OCI-LY3 (cell line): ENCODE measurements around the gene LPCAT1.
A peak's percentile ranks its signal among the peaks of the same experiment; 100 is the strongest.

ENCODE experiments used
- H2AFZ ChIP-seq: fragments of 200-600, 300-600 bp; shearing (Covaris generic); 2 replicates; pipeline ENCODE4 v1.6.0; 2014; ENCODE audit warnings: antibody characterized with exemption, low read depth, low read length
- H3K27ac ChIP-seq: fragments of 200-600, 300-600 bp; sonication (generic); 2 replicates; pipeline ENCODE4 v1.5.1; 2014; ENCODE audit warnings: mild to moderate bottlenecking, low read length, moderate library complexity, mixed read lengths
- H3K27me3 ChIP-seq: fragments of 200-600, 300-600 bp; sonication (generic); 2 replicates; pipeline ENCODE4 v1.6.1; 2014; ENCODE audit warnings: low read depth, low read length, mixed read lengths
- H3K36me3 ChIP-seq: fragments of 200-600, 300-600 bp; sonication (generic); replicated peaks from 2 replicates; pipeline ENCODE3; 2014; ENCODE audit warnings: low read depth, low read length, mixed read lengths
- H3K4me1 ChIP-seq: fragments of 300-600, 200-600 bp; sonication (generic); 2 replicates; pipeline ENCODE4 v1.6.1; 2014; ENCODE audit warnings: low read length, mixed read lengths
- H3K4me2 ChIP-seq: fragments of 200-600, 300-600 bp; sonication (generic); 2 replicates; pipeline ENCODE4 v1.6.1; 2014; ENCODE audit warnings: low read length, mixed read lengths
- H3K4me3 ChIP-seq: fragments of 300-600, 200-600 bp; sonication (generic); 2 replicates; pipeline ENCODE4 v1.5.1; 2014; ENCODE audit warnings: antibody characterized with exemption, mild to moderate bottlenecking, low read length, moderate library complexity
- H3K79me2 ChIP-seq: fragments of 300-600, 200-600 bp; shearing (Covaris generic); 2 replicates; pipeline ENCODE4 v1.6.1; 2014; ENCODE audit warnings: mild to moderate bottlenecking, low read length, mixed read lengths
- H3K9ac ChIP-seq: fragments of 300-600, 200-600 bp; shearing (Covaris generic); 2 replicates; pipeline ENCODE4 v1.6.0; 2014; ENCODE audit warnings: mild to moderate bottlenecking, low read length, moderate library complexity
- H3K9me3 ChIP-seq: fragments of 200-600, 300-600 bp; shearing (Covaris generic); 2 replicates; pipeline ENCODE4 v1.6.1; 2014; ENCODE audit warnings: low read length, mixed read lengths; ENCODE audit not compliant: insufficient read depth
- H4K20me1 ChIP-seq: fragments of 200-600, 300-600 bp; sonication (generic); 2 replicates; pipeline ENCODE4 v1.6.1; 2016; ENCODE audit warnings: low read length, mixed read lengths; ENCODE audit not compliant: insufficient read depth
- EZH2phosphoT487 ChIP-seq: fragments of 200-600 bp; shearing (Covaris generic); IDR thresholded peaks from 2 replicates; pipeline ENCODE4 v1.6.1; 2018; ENCODE audit warnings: antibody characterized with exemption, mixed run types, low read depth
- TF ChIP-seq, protein P1 (sequence below): fragments of 200-600, 300-600 bp; sonication (generic); IDR thresholded peaks from 2 replicates; pipeline ENCODE4 v1.5.1; 2014; ENCODE audit warnings: antibody characterized with exemption, low read length, low read depth

Gene LPCAT1

DNA sequence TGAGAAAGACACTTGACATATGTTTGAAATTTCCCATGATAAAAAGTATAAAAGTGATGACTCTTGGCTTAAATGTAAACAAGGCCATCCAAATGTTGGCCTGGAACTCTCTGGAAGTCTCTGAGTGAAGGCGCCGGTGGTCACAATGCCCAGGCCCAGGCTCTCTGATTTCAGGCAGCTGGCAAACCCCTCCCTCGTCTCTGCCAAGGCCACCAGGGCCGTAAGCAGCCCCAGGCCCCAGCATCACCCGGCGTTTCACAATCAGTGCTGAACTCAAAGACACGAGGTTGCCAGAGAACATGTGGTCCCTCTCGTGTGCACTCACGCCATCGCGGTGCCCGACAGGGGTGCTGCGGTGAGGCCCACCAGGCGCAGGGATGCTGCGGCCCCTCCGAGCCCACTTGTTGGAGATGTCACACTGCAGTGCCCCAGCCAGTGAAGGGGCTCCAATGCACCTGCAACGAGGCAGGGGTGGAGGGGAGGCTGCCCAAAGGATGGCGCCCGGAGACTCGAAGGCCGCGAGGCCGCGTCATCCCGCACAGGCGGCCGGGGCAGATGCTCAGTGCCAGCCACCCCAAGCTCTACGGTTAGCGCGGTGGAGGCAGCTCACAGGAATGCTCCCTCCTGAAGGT lies 15.0 kb downstream of the LPCAT1 start:
- Histone ChIP-seq H3K36me3 (peaks cover 40% of the 10 kb centered on the region), H4K20me1 (peaks cover 81% of the 10 kb centered on the region), H3K27me3 (no peaks in the 10 kb centered on the region), H2AFZ (no peak overlapping the region), H3K4me2 (no peak overlapping the region), H3K9me3 (no peaks in the 10 kb centered on the region), H3K9ac (no peak overlapping the region), H3K4me3 (no peak overlapping the region), H3K4me1 (peaks cover 56% of the 10 kb centered on the region), H3K27ac (no peak overlapping the region), H3K79me2 (peaks cover 97% of the 10 kb centered on the region)
- TF ChIP-seq, protein P1, sequence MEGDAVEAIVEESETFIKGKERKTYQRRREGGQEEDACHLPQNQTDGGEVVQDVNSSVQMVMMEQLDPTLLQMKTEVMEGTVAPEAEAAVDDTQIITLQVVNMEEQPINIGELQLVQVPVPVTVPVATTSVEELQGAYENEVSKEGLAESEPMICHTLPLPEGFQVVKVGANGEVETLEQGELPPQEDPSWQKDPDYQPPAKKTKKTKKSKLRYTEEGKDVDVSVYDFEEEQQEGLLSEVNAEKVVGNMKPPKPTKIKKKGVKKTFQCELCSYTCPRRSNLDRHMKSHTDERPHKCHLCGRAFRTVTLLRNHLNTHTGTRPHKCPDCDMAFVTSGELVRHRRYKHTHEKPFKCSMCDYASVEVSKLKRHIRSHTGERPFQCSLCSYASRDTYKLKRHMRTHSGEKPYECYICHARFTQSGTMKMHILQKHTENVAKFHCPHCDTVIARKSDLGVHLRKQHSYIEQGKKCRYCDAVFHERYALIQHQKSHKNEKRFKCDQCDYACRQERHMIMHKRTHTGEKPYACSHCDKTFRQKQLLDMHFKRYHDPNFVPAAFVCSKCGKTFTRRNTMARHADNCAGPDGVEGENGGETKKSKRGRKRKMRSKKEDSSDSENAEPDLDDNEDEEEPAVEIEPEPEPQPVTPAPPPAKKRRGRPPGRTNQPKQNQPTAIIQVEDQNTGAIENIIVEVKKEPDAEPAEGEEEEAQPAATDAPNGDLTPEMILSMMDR, result no peak
- no peak for TF ChIP-seq EZH2phosphoT487

DNA sequence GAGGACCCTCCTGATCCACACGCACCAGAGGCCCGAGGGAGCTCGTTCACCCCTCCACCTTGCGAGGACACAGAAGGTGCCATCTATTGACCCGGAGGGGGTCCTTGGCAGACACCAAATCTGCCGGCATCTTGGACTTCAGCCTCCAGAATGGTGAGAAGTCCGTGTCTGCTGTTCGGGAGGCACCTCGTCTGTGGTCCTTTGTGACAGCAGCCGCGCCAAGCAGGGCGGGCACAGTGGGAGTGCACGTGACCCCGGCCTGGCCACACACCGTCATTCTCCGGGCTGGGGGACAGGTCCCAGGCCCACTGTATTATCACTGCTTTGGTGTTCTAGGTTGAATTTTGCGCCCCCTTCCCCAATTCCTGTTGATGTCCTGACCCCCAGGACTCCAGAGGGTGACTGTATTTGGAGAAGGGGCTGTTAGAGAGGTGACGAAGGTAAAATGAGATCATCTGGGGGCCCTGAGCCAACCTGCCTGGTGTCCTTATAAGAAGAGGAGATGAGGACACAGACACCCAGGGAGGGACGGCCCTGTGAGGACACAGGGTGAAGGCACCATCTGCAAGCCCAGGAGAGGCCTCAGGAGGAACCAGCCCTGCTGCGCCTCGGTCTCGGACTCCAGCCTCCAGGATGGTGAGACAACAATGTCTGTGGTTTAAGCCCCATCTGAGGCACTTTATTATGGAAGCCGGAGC lies 15.7 kb downstream of the LPCAT1 start:
- Histone ChIP-seq H3K27me3 (no peaks in the 10 kb centered on the region), H3K9me3 (no peaks in the 10 kb centered on the region), H4K20me1 (peaks cover 74% of the 10 kb centered on the region), H3K79me2 (peaks cover 96% of the 10 kb centered on the region), H2AFZ (no peak overlapping the region), H3K27ac (no peak overlapping the region; the same call in 1 of the 2 replicates), H3K36me3 (peaks cover 40% of the 10 kb centered on the region), H3K4me3 (no peak overlapping the region), H3K4me2 (no peak overlapping the region), H3K9ac (no peak overlapping the region), H3K4me1 (peaks cover 57% of the 10 kb centered on the region)
- TF ChIP-seq, protein P1, result no peak
- TF ChIP-seq EZH2phosphoT487, result no peak

DNA sequence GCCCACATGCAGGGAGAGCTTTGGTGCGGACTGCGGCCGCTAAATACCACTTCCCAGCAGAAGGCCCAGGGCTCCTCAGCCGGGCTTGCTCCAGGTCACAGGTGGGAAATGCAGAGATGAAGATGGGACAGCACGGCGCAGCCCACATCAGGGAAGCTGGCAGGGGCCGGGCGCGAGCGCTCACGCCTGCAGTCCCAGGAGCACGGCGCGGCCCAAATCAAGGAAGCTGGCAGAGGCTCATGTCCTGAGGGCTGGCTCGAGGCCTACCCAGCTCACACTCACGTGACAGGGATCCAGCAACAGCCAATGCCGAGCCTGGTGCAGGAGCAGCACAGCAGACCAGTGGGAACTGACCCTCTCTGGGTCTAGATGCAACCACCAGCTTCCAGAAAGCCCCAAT lies 16.3 kb downstream of the LPCAT1 start:
- Histone ChIP-seq H3K9me3 (no peaks in the 10 kb centered on the region), H3K4me2 (no peak overlapping the region), H3K79me2 (peaks cover 96% of the 10 kb centered on the region), H4K20me1 (peaks cover 68% of the 10 kb centered on the region), H3K27ac (peak overlapping the region; percentile 8; the same call in 1 of the 2 replicates), H3K4me1 (peaks cover 57% of the 10 kb centered on the region), H3K9ac (no peak overlapping the region), H3K27me3 (no peaks in the 10 kb centered on the region), H3K4me3 (no peak overlapping the region), H2AFZ (no peak overlapping the region), H3K36me3 (peaks cover 38% of the 10 kb centered on the region)
- no peak for TF ChIP-seq EZH2phosphoT487
- TF ChIP-seq, protein P1, result no peak

DNA sequence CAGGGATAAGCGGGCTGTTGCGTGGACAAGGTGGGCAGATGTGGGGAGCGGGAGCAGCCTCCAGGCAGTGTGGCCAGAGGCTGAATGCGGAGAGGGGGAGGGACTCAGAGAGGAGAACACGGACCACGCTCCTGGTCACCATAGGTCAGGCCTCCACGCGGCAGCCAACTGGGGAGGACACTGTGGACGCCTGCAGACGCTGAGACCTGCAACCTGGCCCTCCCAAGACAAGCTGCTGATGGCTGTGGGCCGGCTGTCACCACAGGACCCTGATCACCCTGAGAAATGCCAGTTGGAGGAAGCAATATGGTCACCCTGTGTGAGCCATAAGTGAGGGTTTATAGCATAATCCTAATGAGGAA lies 16.8 kb downstream of the LPCAT1 start:
- H3K27ac ChIP-seq, result peak overlapping the region; percentile 8; the same call in 1 of the 2 replicates
- TF ChIP-seq EZH2phosphoT487, result no peak
- TF ChIP-seq, protein P1, result no peak

More for the DNA sequence above, 16.8 kb downstream of the LPCAT1 start:
- H4K20me1 ChIP-seq, result peaks cover 63% of the 10 kb centered on the region
- no peaks in the 10 kb centered on the region for H3K27me3 ChIP-seq
- H3K79me2 ChIP-seq, result peaks cover 96% of the 10 kb centered on the region
- no peaks in the 10 kb centered on the region for H3K9me3 ChIP-seq
- peak overlapping the region; percentile 100; the same call in 1 of the 2 replicates for H3K4me2 ChIP-seq
- H3K4me3 ChIP-seq, result no peak overlapping the region
- no peak overlapping the region for H2AFZ ChIP-seq
- H3K4me1 ChIP-seq, result peaks cover 56% of the 10 kb centered on the region
- H3K36me3 ChIP-seq, result peaks cover 34% of the 10 kb centered on the region
- no peak overlapping the region for H3K9ac ChIP-seq
